GM23338 (cell line): ENCODE results near the gene PRKCH. TPM values are rescaled to one million over a fixed set of nuclear protein-coding genes. Genes with fewer than 3 reads are reported as not detected.

Source experiments
- ATAC-seq: fragments of 200-7000 bp; cut with Tn5 transposase; 3 replicates; pipeline ENCODE4 v1.9.1; 2020
- DNase-seq: peaks from one replicate; pipeline ENCODE4 v3.0.0-alpha.2; 2015; ENCODE audit warnings: low spot score
- H2AFZ ChIP-seq: fragments of 200-600 bp; sonication (generic); 2 replicates; pipeline ENCODE4 v1.8.0; 2016; ENCODE audit warnings: antibody characterized with exemption, mild to moderate bottlenecking, moderate library complexity
- H3F3A ChIP-seq: fragments of 200-600 bp; sonication (generic); replicated peaks from 2 replicates; pipeline ENCODE4 v1.8.0; 2017; ENCODE audit warnings: antibody characterized with exemption, mixed run types, low read depth
- H3K27ac ChIP-seq: fragments of 200-600 bp; sonication (generic); 2 replicates; pipeline ENCODE4 v1.6.1; 2016; ENCODE audit warnings: low read depth
- H3K27me3 ChIP-seq: fragments of 200-600 bp; sonication (generic); 2 replicates; pipeline ENCODE4 v1.8.0; 2016; ENCODE audit warnings: mild to moderate bottlenecking, mixed run types, moderate library complexity; ENCODE audit not compliant: insufficient read depth
- H3K36me3 ChIP-seq: fragments of 200-600 bp; sonication (generic); 2 replicates; pipeline ENCODE4 v1.8.0; 2016; ENCODE audit warnings: mild to moderate bottlenecking; ENCODE audit not compliant: insufficient read depth
- H3K4me1 ChIP-seq: fragments of 200-600 bp; sonication (generic); 2 replicates; pipeline ENCODE4 v1.8.0; 2016; ENCODE audit warnings: mild to moderate bottlenecking, moderate library complexity; ENCODE audit not compliant: insufficient read depth
- H3K4me2 ChIP-seq: fragments of 200-600 bp; sonication (generic); 2 replicates; pipeline ENCODE4 v1.7.1; 2017; ENCODE audit warnings: mixed run types
- H3K4me3 ChIP-seq: fragments of 200-600 bp; sonication (generic); 2 replicates; pipeline ENCODE4 v1.6.1; 2016; ENCODE audit warnings: mixed run types
- H3K79me2 ChIP-seq: fragments of 200-600 bp; sonication (generic); replicated peaks from 2 replicates; pipeline ENCODE4 v1.8.0; 2017; ENCODE audit warnings: mild to moderate bottlenecking; ENCODE audit not compliant: insufficient read depth
- H3K9me2 ChIP-seq: fragments of 200-600 bp; sonication (generic); 2 replicates; pipeline ENCODE4 v1.8.0; 2017; ENCODE audit not compliant: insufficient read depth
- H4K20me1 ChIP-seq: fragments of 200-600 bp; sonication (generic); replicated peaks from 2 replicates; pipeline ENCODE4 v1.8.0; 2017; ENCODE audit warnings: mild to moderate bottlenecking; ENCODE audit not compliant: insufficient read depth
- H3K27ac Mint-ChIP-seq: 2 replicates; pipeline ENCODE4 v1.8.0; 2020; ENCODE audit warnings: inconsistent platforms, mild to moderate bottlenecking, moderate library complexity, mixed read lengths
- H3K27me3 Mint-ChIP-seq: 3 replicates; pipeline ENCODE4 v1.8.0; 2022; ENCODE audit warnings: low read depth, mild to moderate bottlenecking, moderate library complexity, mixed read lengths, inconsistent platforms; ENCODE audit not compliant: insufficient read depth, poor library complexity
- H3K36me3 Mint-ChIP-seq: 3 replicates; pipeline ENCODE4 v1.8.0; 2021; ENCODE audit warnings: low read depth, mild to moderate bottlenecking, inconsistent platforms, moderate library complexity, mixed read lengths
- H3K4me1 Mint-ChIP-seq: 3 replicates; pipeline ENCODE4 v1.8.0; 2020; ENCODE audit warnings: mild to moderate bottlenecking, inconsistent platforms, mixed read lengths
- H3K4me3 Mint-ChIP-seq: 3 replicates; pipeline ENCODE4 v1.8.0; 2021; ENCODE audit warnings: moderate library complexity, mild to moderate bottlenecking, inconsistent platforms, mixed read lengths
- H3K9me3 Mint-ChIP-seq: 3 replicates; pipeline ENCODE4 v1.8.0; 2020; ENCODE audit warnings: moderate library complexity, mild to moderate bottlenecking, inconsistent platforms, mixed read lengths
- NANOG ChIP-seq: IDR thresholded peaks from 2 replicates; pipeline ENCODE4 v1.6.1; 2016; ENCODE audit warnings: antibody characterized with exemption, borderline replicate concordance
- REST ChIP-seq: IDR thresholded peaks from one replicate; pipeline ENCODE4 v1.6.1; 2018; ENCODE audit warnings: antibody characterized with exemption; ENCODE audit not compliant: unreplicated experiment
- STAT1 ChIP-seq: IDR thresholded peaks from one replicate; pipeline ENCODE4 v1.6.1; 2016; ENCODE audit warnings: antibody characterized with exemption; ENCODE audit not compliant: unreplicated experiment
- ZNF331 ChIP-seq: fragments of 250-450 bp; sonication (Bioruptor Pico); IDR thresholded peaks from 2 replicates; pipeline ENCODE4 v1.5.0; 2020; ENCODE audit warnings: low read depth, mild to moderate bottlenecking, moderate library complexity
- polyA plus RNA-seq: library from polyadenylated mRNA; unstranded; fragments of >200 nt; fragmentation: Nextera tagmentation; extraction: Ambion mirVana; gene quantifications from 2 replicates; pipeline ENCODE4 v1.2.1, GENCODE V29; 2016
- total RNA-seq: library from RNA; depleted of rRNA; stranded (reverse); fragments of >200 nt; shearing (Covaris generic); gene quantifications from 2 replicates; pipeline ENCODE4 v1.2.3, GENCODE V29; 2014
- TF ChIP-seq, protein P1 (sequence below): fragments of 250-450 bp; sonication (Bioruptor Pico); IDR thresholded peaks from 2 replicates; pipeline ENCODE4 v1.5.0; 2020; ENCODE audit warnings: mild to moderate bottlenecking, moderate library complexity

Gene PRKCH
- total and polyA plus RNA-seq, 2 experiments from 2014 or later = 5.4 to 10.1 TPM

GRCh38 chr14:61467296-61467695 is 145.9 kb downstream of the PRKCH start (continued):
- TF ChIP-seq, protein P1, sequence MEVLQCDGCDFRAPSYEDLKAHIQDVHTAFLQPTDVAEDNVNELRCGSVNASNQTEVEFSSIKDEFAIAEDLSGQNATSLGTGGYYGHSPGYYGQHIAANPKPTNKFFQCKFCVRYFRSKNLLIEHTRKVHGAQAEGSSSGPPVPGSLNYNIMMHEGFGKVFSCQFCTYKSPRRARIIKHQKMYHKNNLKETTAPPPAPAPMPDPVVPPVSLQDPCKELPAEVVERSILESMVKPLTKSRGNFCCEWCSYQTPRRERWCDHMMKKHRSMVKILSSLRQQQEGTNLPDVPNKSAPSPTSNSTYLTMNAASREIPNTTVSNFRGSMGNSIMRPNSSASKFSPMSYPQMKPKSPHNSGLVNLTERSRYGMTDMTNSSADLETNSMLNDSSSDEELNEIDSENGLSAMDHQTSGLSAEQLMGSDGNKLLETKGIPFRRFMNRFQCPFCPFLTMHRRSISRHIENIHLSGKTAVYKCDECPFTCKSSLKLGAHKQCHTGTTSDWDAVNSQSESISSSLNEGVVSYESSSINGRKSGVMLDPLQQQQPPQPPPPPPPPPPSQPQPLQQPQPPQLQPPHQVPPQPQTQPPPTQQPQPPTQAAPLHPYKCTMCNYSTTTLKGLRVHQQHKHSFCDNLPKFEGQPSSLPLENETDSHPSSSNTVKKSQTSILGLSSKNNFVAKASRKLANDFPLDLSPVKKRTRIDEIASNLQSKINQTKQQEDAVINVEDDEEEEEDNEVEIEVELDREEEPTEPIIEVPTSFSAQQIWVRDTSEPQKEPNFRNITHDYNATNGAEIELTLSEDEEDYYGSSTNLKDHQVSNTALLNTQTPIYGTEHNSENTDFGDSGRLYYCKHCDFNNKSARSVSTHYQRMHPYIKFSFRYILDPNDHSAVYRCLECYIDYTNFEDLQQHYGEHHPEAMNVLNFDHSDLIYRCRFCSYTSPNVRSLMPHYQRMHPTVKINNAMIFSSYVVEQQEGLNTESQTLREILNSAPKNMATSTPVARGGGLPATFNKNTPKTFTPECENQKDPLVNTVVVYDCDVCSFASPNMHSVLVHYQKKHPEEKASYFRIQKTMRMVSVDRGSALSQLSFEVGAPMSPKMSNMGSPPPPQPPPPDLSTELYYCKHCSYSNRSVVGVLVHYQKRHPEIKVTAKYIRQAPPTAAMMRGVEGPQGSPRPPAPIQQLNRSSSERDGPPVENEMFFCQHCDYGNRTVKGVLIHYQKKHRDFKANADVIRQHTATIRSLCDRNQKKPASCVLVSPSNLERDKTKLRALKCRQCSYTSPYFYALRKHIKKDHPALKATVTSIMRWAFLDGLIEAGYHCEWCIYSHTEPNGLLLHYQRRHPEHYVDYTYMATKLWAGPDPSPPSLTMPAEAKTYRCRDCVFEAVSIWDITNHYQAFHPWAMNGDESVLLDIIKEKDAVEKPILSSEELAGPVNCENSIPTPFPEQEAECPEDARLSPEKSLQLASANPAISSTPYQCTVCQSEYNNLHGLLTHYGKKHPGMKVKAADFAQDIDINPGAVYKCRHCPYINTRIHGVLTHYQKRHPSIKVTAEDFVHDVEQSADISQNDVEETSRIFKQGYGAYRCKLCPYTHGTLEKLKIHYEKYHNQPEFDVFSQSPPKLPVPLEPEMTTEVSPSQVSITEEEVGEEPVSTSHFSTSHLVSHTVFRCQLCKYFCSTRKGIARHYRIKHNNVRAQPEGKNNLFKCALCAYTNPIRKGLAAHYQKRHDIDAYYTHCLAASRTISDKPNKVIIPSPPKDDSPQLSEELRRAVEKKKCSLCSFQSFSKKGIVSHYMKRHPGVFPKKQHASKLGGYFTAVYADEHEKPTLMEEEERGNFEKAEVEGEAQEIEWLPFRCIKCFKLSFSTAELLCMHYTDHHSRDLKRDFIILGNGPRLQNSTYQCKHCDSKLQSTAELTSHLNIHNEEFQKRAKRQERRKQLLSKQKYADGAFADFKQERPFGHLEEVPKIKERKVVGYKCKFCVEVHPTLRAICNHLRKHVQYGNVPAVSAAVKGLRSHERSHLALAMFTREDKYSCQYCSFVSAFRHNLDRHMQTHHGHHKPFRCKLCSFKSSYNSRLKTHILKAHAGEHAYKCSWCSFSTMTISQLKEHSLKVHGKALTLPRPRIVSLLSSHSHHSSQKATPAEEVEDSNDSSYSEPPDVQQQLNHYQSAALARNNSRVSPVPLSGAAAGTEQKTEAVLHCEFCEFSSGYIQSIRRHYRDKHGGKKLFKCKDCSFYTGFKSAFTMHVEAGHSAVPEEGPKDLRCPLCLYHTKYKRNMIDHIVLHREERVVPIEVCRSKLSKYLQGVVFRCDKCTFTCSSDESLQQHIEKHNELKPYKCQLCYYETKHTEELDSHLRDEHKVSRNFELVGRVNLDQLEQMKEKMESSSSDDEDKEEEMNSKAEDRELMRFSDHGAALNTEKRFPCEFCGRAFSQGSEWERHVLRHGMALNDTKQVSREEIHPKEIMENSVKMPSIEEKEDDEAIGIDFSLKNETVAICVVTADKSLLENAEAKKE = no peak
- TF ChIP-seq NANOG (no peak), STAT1 (no peak), ZNF331 (CRISPR knock-in tag) (no peak)

- ATAC-seq (no peak), DNase-seq (no peak)
- H3F3A ChIP-seq = peaks cover 2% of the 10 kb centered on the region; the same call in 1 of the 2 replicates
- Mint-ChIP-seq H3K4me3 (no peak overlapping the region), H3K27me3 (peaks cover 4% of the 10 kb centered on the region), H3K36me3 (peaks cover 3% of the 10 kb centered on the region; the same call in 1 of the 3 replicates), H3K27ac (no peak overlapping the region), H3K4me1 (peaks cover 58% of the 10 kb centered on the region), H3K9me3 (peaks cover 3% of the 10 kb centered on the region; the same call in 1 of the 3 replicates)
- H3K4me3 ChIP-seq = no peak overlapping the region
- H3K4me2 ChIP-seq = no peak overlapping the region
- H4K20me1 ChIP-seq = no peaks in the 10 kb centered on the region
- H3K79me2 ChIP-seq = no peaks in the 10 kb centered on the region
- no peak overlapping the region for H2AFZ ChIP-seq
- no peaks in the 10 kb centered on the region for H3K9me2 ChIP-seq
- H3K36me3 ChIP-seq = no peaks in the 10 kb centered on the region
- H3K27ac ChIP-seq = no peak overlapping the region
- H3K27me3 ChIP-seq = no peaks in the 10 kb centered on the region
- H3K4me1 ChIP-seq = peaks cover 62% of the 10 kb centered on the region
- TF ChIP-seq REST = no peak
Observed at GRCh38 chr14:61468063-61468825, 146.9 kb downstream of the PRKCH start.
